Activated CD4-positive, alpha-beta memory T cell treated with anti-CD3 and anti-CD28 coated beads, Interleukin-2, amount 10 ng/mL, durations not matched to agents 7 days and 5 days (primary cell): Measurements from ENCODE around the gene DENND11. TPM values are rescaled to one million over a fixed set of nuclear protein-coding genes. Genes with fewer than 3 reads are reported as not detected.

Experiments used
- CTCF ChIA-PET: fragments of 350-600 bp; sonication (Branson Sonifier 250); formaldehyde crosslinking; loops from one replicate; lab custom pipeline; 2021; ENCODE audit warnings: antibody characterized with exemption, inconsistent platforms; lab: Charles Lee
- POLR2A ChIA-PET: fragments of 350-600 bp; sonication (Branson Sonifier 250); formaldehyde crosslinking; loops from one replicate; lab custom pipeline; 2021; ENCODE audit warnings: antibody characterized with exemption; lab: Charles Lee
- DNase-seq: peaks from one replicate; pipeline ENCODE4 v3.0.0-alpha.2; 2020
- H3K27ac Mint-ChIP-seq: one replicate; pipeline ENCODE4 v1.8.0; 2021; ENCODE audit warnings: mild to moderate bottlenecking, mixed read lengths
- H3K27me3 Mint-ChIP-seq: one replicate; pipeline ENCODE4 v1.8.0; 2021; ENCODE audit warnings: mixed read lengths
- H3K36me3 Mint-ChIP-seq: one replicate; pipeline ENCODE4 v1.8.0; 2021; ENCODE audit warnings: low read depth, mixed read lengths
- H3K4me1 Mint-ChIP-seq: one replicate; pipeline ENCODE4 v1.8.0; 2021; ENCODE audit warnings: mixed read lengths
- H3K4me3 Mint-ChIP-seq: one replicate; pipeline ENCODE4 v1.8.0; 2021; ENCODE audit warnings: mild to moderate bottlenecking, mixed read lengths
- H3K9me3 Mint-ChIP-seq: one replicate; pipeline ENCODE4 v1.8.0; 2021; ENCODE audit warnings: mixed read lengths
- total RNA-seq, 2 experiments: library from RNA; stranded (reverse); gene quantifications; one replicate each; pipeline ENCODE4 v1.2.3, GENCODE V29; 2021

The DENND11 gene
- total RNA-seq, 2 experiments from 2014 or later: 24.5 to 24.9 TPM

- POLR2A ChIA-PET: interaction anchor here (2.2 kb wide), 1 partner anchor 27 kb away, joined by 8 read pairs; the partner anchor contains the start of gene DENND11
Observed at GRCh38 chr7:141674171-141674671, 27.7 kb downstream of the DENND11 start.

GRCh38 chr7:141673346-141673745 is 28.6 kb downstream of the DENND11 start:
- CTCF ChIA-PET: interaction anchor here (0.6 to 1.5 kb wide), 2 partner anchors 9 to 19 kb away, joined by 3 read pairs; no protein-coding TSS in a partner anchor
- DNase-seq: no peak
- POLR2A ChIA-PET: no interaction called here

More at GRCh38 chr7:141674171-141674671, 27.7 kb downstream of the DENND11 start:
- H3K36me3 Mint-ChIP-seq: peaks cover 15% of the 10 kb centered on the region
- DNase-seq: no peak
- CTCF ChIA-PET: interaction anchor here (2.2 to 4.5 kb wide), 2 partner anchors 20 to 63 kb away, joined by 14 to 20 read pairs; partner anchors contain the start of gene SSBP1
- H3K4me1 Mint-ChIP-seq: peaks cover 37% of the 10 kb centered on the region
- no peak overlapping the region for H3K27ac Mint-ChIP-seq
- no peaks in the 10 kb centered on the region for H3K27me3 Mint-ChIP-seq
- H3K4me3 Mint-ChIP-seq: no peak overlapping the region
- H3K9me3 Mint-ChIP-seq: no peaks in the 10 kb centered on the region

GRCh38 chr7:141671705-141672496 is 30.1 kb downstream of the DENND11 start:
- DNase-seq: no peak
- POLR2A ChIA-PET: interaction anchor here (1.7 kb wide), 1 partner anchor 31 kb away, joined by 3 read pairs; no protein-coding TSS in a partner anchor
- Mint-ChIP-seq H3K4me3 (no peak overlapping the region), H3K9me3 (no peaks in the 10 kb centered on the region), H3K4me1 (peaks cover 28% of the 10 kb centered on the region), H3K27ac (no peak overlapping the region), H3K36me3 (peaks cover 18% of the 10 kb centered on the region), H3K27me3 (no peaks in the 10 kb centered on the region)
- CTCF ChIA-PET: interaction anchor here (1.5 kb wide), 1 partner anchor 17 kb away, joined by 3 read pairs; no protein-coding TSS in a partner anchor

More at GRCh38 chr7:141673346-141673745, 28.6 kb downstream of the DENND11 start:
- no peak overlapping the region for H3K4me3 Mint-ChIP-seq
- no peak overlapping the region for H3K27ac Mint-ChIP-seq
- H3K4me1 Mint-ChIP-seq: peaks cover 28% of the 10 kb centered on the region
- no peaks in the 10 kb centered on the region for H3K27me3 Mint-ChIP-seq
- peaks cover 18% of the 10 kb centered on the region for H3K36me3 Mint-ChIP-seq
- H3K9me3 Mint-ChIP-seq: no peaks in the 10 kb centered on the region

- ChIA-PET POLR2A (no interaction called here), CTCF (interaction anchor here (0.9 to 1.4 kb wide), 3 partner anchors 14 to 69 kb away, joined by 3 to 6 read pairs (median 5); partner anchors contain the start of gene SSBP1)
- Mint-ChIP-seq H3K4me1 (peaks cover 8% of the 10 kb centered on the region), H3K27me3 (no peaks in the 10 kb centered on the region), H3K9me3 (no peaks in the 10 kb centered on the region), H3K27ac (no peak overlapping the region), H3K4me3 (no peak overlapping the region), H3K36me3 (peaks cover 27% of the 10 kb centered on the region)
- no peak for DNase-seq
Observed at GRCh38 chr7:141668853-141669252, 33.1 kb downstream of the DENND11 start.

GRCh38 chr7:141666071-141666470 is 35.9 kb downstream of the DENND11 start:
- Mint-ChIP-seq H3K4me3 (no peak overlapping the region), H3K36me3 (peaks cover 32% of the 10 kb centered on the region), H3K27ac (no peak overlapping the region), H3K4me1 (peaks cover 28% of the 10 kb centered on the region), H3K9me3 (no peaks in the 10 kb centered on the region), H3K27me3 (no peaks in the 10 kb centered on the region)
- no peak for DNase-seq
- CTCF ChIA-PET: interaction anchor here (2.1 kb wide), 1 partner anchor 12 kb away, joined by 10 read pairs; no protein-coding TSS in a partner anchor
- POLR2A ChIA-PET: interaction anchor here (1.2 kb wide), 1 partner anchor 72 kb away, joined by 3 read pairs; the partner anchor contains the start of gene SSBP1

- H3K4me1 Mint-ChIP-seq: peaks cover 33% of the 10 kb centered on the region
- H3K27ac Mint-ChIP-seq: no peak overlapping the region
- H3K36me3 Mint-ChIP-seq: peaks cover 35% of the 10 kb centered on the region
- no peak for DNase-seq
- H3K4me3 Mint-ChIP-seq: no peak overlapping the region
- no peaks in the 10 kb centered on the region for H3K9me3 Mint-ChIP-seq
- POLR2A ChIA-PET: interaction anchor here (1.2 kb wide), 1 partner anchor 73 kb away, joined by 3 read pairs; the partner anchor contains the start of gene SSBP1
- no peaks in the 10 kb centered on the region for H3K27me3 Mint-ChIP-seq
- CTCF ChIA-PET: interaction anchor here (0.5 to 2.1 kb wide), 2 partner anchors 10 to 11 kb away, joined by 4 to 10 read pairs; no protein-coding TSS in a partner anchor
Observed at GRCh38 chr7:141665208-141666035, 36.5 kb downstream of the DENND11 start.

- no peak for DNase-seq
- Mint-ChIP-seq H3K27ac (no peak overlapping the region), H3K27me3 (no peaks in the 10 kb centered on the region), H3K36me3 (peaks cover 38% of the 10 kb centered on the region), H3K4me3 (no peak overlapping the region), H3K9me3 (no peaks in the 10 kb centered on the region), H3K4me1 (peaks cover 40% of the 10 kb centered on the region)
- ChIA-PET CTCF (no interaction called here), POLR2A (no interaction called here)
Observed at GRCh38 chr7:141664450-141664849, 37.5 kb downstream of the DENND11 start.

GRCh38 chr7:141663081-141663849 is 38.7 kb downstream of the DENND11 start:
- Mint-ChIP-seq H3K9me3 (no peaks in the 10 kb centered on the region), H3K27me3 (no peaks in the 10 kb centered on the region), H3K36me3 (peaks cover 36% of the 10 kb centered on the region), H3K4me3 (no peak overlapping the region), H3K27ac (peak overlapping the region; percentile 50), H3K4me1 (peaks cover 40% of the 10 kb centered on the region)
- CTCF ChIA-PET: interaction anchor here (1.1 to 1.5 kb wide), 2 partner anchors 9 to 75 kb away, joined by 3 to 7 read pairs; partner anchors contain the start of gene SSBP1
- no peak for DNase-seq
- POLR2A ChIA-PET: interaction anchor here (0.6 kb wide), 1 partner anchor 712 kb away, joined by 3 read pairs; no protein-coding TSS in a partner anchor

- DNase-seq: no peak
- ChIA-PET CTCF (interaction anchor here (1.1 to 1.5 kb wide), 2 partner anchors 78 to 126 kb away, joined by 4 to 8 read pairs; partner anchors contain the start of gene SSBP1), POLR2A (interaction anchor here (0.7 to 1.4 kb wide), 5 partner anchors 9 to 88 kb away, joined by 3 to 4 read pairs (median 3); partner anchors contain the start of gene SSBP1)
- H3K4me1 Mint-ChIP-seq: peaks cover 38% of the 10 kb centered on the region
- no peak overlapping the region for H3K4me3 Mint-ChIP-seq
- H3K9me3 Mint-ChIP-seq: no peaks in the 10 kb centered on the region
- peaks cover 34% of the 10 kb centered on the region for H3K36me3 Mint-ChIP-seq
- no peaks in the 10 kb centered on the region for H3K27me3 Mint-ChIP-seq
- H3K27ac Mint-ChIP-seq: peak overlapping the region; percentile 69
Observed at GRCh38 chr7:141660259-141660658, 41.7 kb downstream of the DENND11 start.

- Mint-ChIP-seq H3K27ac (no peak overlapping the region), H3K9me3 (no peaks in the 10 kb centered on the region), H3K36me3 (peaks cover 42% of the 10 kb centered on the region), H3K27me3 (no peaks in the 10 kb centered on the region), H3K4me1 (peaks cover 43% of the 10 kb centered on the region), H3K4me3 (no peak overlapping the region)
- ChIA-PET POLR2A (interaction anchor here (1.4 kb wide), 1 partner anchor 79 kb away, joined by 3 read pairs; the partner anchor contains the start of gene SSBP1), CTCF (interaction anchor here (1.2 kb wide), 1 partner anchor 79 kb away, joined by 3 read pairs; the partner anchor contains the start of gene SSBP1)
- no peak for DNase-seq
Observed at GRCh38 chr7:141659501-141659900, 42.5 kb downstream of the DENND11 start.

- Mint-ChIP-seq H3K27ac (peak overlapping the region; percentile 41), H3K4me1 (peaks cover 7% of the 10 kb centered on the region), H3K27me3 (no peaks in the 10 kb centered on the region), H3K4me3 (no peak overlapping the region), H3K9me3 (no peaks in the 10 kb centered on the region), H3K36me3 (peaks cover 34% of the 10 kb centered on the region)
- ChIA-PET POLR2A (interaction anchor here (1.5 to 2.3 kb wide), 2 partner anchors 24 to 83 kb away, joined by 4 to 14 read pairs; partner anchors contain the start of gene SSBP1), CTCF (interaction anchor here (0.6 to 5.2 kb wide), 23 partner anchors 9 to 321 kb away, joined by 3 to 71 read pairs (median 6); partner anchors contain the start of genes DENND11, SSBP1 and TAS2R5)
- peak; percentile 70 for DNase-seq
Observed at GRCh38 chr7:141654551-141654950, 47.4 kb downstream of the DENND11 start.
